RWPE2 (cell line): Measurements from ENCODE around the gene FIBCD1.
A peak's percentile ranks its signal among the peaks of the same experiment; 100 is the strongest.

Source experiments
- ATAC-seq: fragments of 200-7000 bp; cut with Tn5 transposase; 3 replicates; pipeline ENCODE4 v1.9.1; 2021; ENCODE audit warnings: low read depth
- DNase-seq: peaks from one replicate; pipeline ENCODE4 v3.0.0-alpha.2; 2020; ENCODE audit warnings: low spot score
- H3K27ac ChIP-seq: fragments of 450-650 bp; 2 replicates; pipeline ENCODE4 v1.5.1; 2017; ENCODE audit warnings: mild to moderate bottlenecking; ENCODE audit not compliant: poor library complexity, severe bottlenecking
- H3K27me3 ChIP-seq: fragments of 250-450 bp; sonication (Bioruptor Pico); 2 replicates; pipeline ENCODE4 v1.5.1; 2021; ENCODE audit warnings: mild to moderate bottlenecking, moderate library complexity; ENCODE audit not compliant: insufficient read depth, poor library complexity, severe bottlenecking
- H3K36me3 ChIP-seq: fragments of 250-450 bp; sonication (Bioruptor Pico); 2 replicates; pipeline ENCODE4 v1.5.1; 2020; ENCODE audit warnings: low read depth, mild to moderate bottlenecking, moderate library complexity
- H3K4me1 ChIP-seq: fragments of 250-450 bp; sonication (Bioruptor Pico); 2 replicates; pipeline ENCODE4 v1.5.1; 2021; ENCODE audit warnings: mild to moderate bottlenecking, moderate library complexity; ENCODE audit not compliant: insufficient read depth, poor library complexity, severe bottlenecking
- H3K4me3 ChIP-seq: fragments of 250-450 bp; sonication (Bioruptor Pico); 2 replicates; pipeline ENCODE4 v1.5.1; 2021; ENCODE audit warnings: mild to moderate bottlenecking, moderate library complexity; ENCODE audit not compliant: severe bottlenecking
- H3K9me3 ChIP-seq: fragments of 250-450 bp; sonication (Bioruptor Pico); 2 replicates; pipeline ENCODE4 v1.5.1; 2021; ENCODE audit warnings: mild to moderate bottlenecking, moderate library complexity; ENCODE audit not compliant: severe bottlenecking
- TF ChIP-seq, protein P1 (sequence below): fragments of 450-650 bp; IDR thresholded peaks from one replicate; pipeline ENCODE4 v1.5.1; 2017; ENCODE audit warnings: mild to moderate bottlenecking, moderate library complexity; ENCODE audit not compliant: poor library complexity, severe bottlenecking

The FIBCD1 gene

GRCh38 chr9:130979591-130980385, 40.7 kb upstream of the FIBCD1 start:
- ATAC-seq: no peak
- no peak for DNase-seq
- TF ChIP-seq, protein P1, sequence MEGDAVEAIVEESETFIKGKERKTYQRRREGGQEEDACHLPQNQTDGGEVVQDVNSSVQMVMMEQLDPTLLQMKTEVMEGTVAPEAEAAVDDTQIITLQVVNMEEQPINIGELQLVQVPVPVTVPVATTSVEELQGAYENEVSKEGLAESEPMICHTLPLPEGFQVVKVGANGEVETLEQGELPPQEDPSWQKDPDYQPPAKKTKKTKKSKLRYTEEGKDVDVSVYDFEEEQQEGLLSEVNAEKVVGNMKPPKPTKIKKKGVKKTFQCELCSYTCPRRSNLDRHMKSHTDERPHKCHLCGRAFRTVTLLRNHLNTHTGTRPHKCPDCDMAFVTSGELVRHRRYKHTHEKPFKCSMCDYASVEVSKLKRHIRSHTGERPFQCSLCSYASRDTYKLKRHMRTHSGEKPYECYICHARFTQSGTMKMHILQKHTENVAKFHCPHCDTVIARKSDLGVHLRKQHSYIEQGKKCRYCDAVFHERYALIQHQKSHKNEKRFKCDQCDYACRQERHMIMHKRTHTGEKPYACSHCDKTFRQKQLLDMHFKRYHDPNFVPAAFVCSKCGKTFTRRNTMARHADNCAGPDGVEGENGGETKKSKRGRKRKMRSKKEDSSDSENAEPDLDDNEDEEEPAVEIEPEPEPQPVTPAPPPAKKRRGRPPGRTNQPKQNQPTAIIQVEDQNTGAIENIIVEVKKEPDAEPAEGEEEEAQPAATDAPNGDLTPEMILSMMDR: no peak
- peaks cover 7% of the 10 kb centered on the region for H3K9me3 ChIP-seq
- H3K4me3 ChIP-seq: no peak overlapping the region
- no peaks in the 10 kb centered on the region for H3K36me3 ChIP-seq
- no peaks in the 10 kb centered on the region for H3K27me3 ChIP-seq
- no peak overlapping the region for H3K27ac ChIP-seq
- no peaks in the 10 kb centered on the region for H3K4me1 ChIP-seq

- H3K27ac ChIP-seq: no peak overlapping the region
- H3K4me3 ChIP-seq: no peak overlapping the region
- DNase-seq (no peak), ATAC-seq (no peak)
- H3K36me3 ChIP-seq: no peaks in the 10 kb centered on the region
- H3K27me3 ChIP-seq: peaks cover 11% of the 10 kb centered on the region
- no peaks in the 10 kb centered on the region for H3K4me1 ChIP-seq
- TF ChIP-seq, protein P1: no peak
- peaks cover 5% of the 10 kb centered on the region for H3K9me3 ChIP-seq
Observed at GRCh38 chr9:130977811-130978221, 38.8 kb upstream of the FIBCD1 start.

DNA sequence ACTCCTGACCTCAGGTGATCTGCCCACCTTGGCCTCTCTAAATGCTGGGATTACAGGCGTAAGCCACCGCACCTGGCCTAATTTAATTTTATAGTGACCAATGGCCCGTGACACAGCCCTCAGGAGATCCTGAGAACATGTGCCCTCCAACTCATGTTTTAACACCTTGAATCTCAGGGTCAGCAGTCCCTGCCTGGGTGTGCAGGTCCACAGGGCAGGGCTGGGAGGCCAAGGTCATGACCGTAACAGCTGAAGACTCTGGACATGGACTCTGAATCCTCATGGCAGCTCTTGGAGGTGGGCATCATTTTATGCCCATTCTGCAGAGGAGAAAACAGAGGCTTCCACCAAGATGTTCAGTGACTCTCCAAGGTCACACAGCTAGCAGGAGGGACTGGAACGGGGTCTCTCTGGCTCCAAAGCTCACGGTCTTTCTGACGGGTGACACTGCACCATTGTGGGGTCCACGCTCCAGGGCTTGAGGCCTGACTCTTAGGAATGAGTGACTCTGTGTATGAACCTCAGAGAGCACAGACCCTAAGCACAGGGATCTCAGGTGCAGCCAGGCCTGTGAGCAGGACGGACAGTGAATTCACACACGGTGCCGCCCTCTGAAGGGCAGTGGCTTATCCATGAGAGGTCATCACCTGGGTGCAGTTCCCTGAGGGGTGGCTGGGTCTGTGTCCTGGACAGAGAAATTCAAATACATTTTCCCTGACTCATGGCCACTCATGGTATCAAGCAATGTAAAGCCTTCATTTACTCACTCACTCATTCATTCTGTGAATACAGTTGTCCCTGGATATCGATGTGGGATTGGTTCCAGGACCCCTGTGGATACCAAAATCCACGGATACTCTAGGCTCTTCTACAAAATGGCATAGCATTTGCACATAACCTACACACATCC, 37.1 kb upstream of the FIBCD1 start:
- H3K27me3 ChIP-seq: peaks cover 11% of the 10 kb centered on the region
- TF ChIP-seq, protein P1: no peak
- no peaks in the 10 kb centered on the region for H3K4me1 ChIP-seq
- DNase-seq: peak; percentile 25
- no peak overlapping the region for H3K4me3 ChIP-seq
- H3K36me3 ChIP-seq: no peaks in the 10 kb centered on the region
- H3K9me3 ChIP-seq: peaks cover 5% of the 10 kb centered on the region
- peak; percentile 25; the same call in 2 of the 3 replicates for ATAC-seq
- H3K27ac ChIP-seq: no peak overlapping the region

- Histone ChIP-seq H3K36me3 (no peaks in the 10 kb centered on the region), H3K27me3 (peaks cover 11% of the 10 kb centered on the region), H3K9me3 (peaks cover 3% of the 10 kb centered on the region), H3K4me1 (no peaks in the 10 kb centered on the region), H3K27ac (no peak overlapping the region), H3K4me3 (no peak overlapping the region)
- ATAC-seq (no peak), DNase-seq (no peak)
- TF ChIP-seq, protein P1: no peak
Observed at GRCh38 chr9:130975156-130975555, 36.1 kb upstream of the FIBCD1 start.
